Measurements from ENCODE around the gene SYT8. TPM values are rescaled to one million over a fixed set of nuclear protein-coding genes. Genes with fewer than 3 reads are reported as not detected.
"Not testable (repeated sequence)": the region's sequence is repeated elsewhere in the genome, so short reads cannot be mapped to it uniquely, and the experiment has no call there.

SYT8 gene
- total RNA-seq, 4 donors from 2014 or later: 2.0 TPM; not detected in 3

- TF ChIP-seq POLR2A (IDR thresholded peaks at IDR 0.05) (no peak), CTCF (IDR thresholded peaks at IDR 0.05) (no peak)
- H3K9me3 ChIP-seq: no peaks in the 10 kb centered on the region
- H3K27me3 ChIP-seq: no peaks in the 10 kb centered on the region
- no peak overlapping the region for H3K4me3 ChIP-seq
- no peaks in the 10 kb centered on the region for H3K4me1 ChIP-seq
- intact Hi-C loops (cut with DNase I; ENCODE audit: low total_unique reads): no loop called here
- no peaks in the 10 kb centered on the region for H3K36me3 ChIP-seq
- H3K27ac ChIP-seq: no peak overlapping the region
- DNase-seq: no peak
These were observed 29.3 kb upstream of the SYT8 start for GRCh38 chr11:1805525-1805924.

GRCh38 chr11:1807264-1807995 is 27.4 kb upstream of the SYT8 start:
- no peak for DNase-seq
- H3K27me3 ChIP-seq: no peaks in the 10 kb centered on the region
- intact Hi-C loops (cut with DNase I; ENCODE audit: low total_unique reads): no loop called here
- no peak overlapping the region for H3K27ac ChIP-seq
- no peaks in the 10 kb centered on the region for H3K4me1 ChIP-seq
- no peaks in the 10 kb centered on the region for H3K36me3 ChIP-seq
- TF ChIP-seq CTCF (IDR thresholded peaks at IDR 0.05): no peak
- TF ChIP-seq POLR2A (IDR thresholded peaks at IDR 0.05): no peak
- H3K9me3 ChIP-seq: no peaks in the 10 kb centered on the region
- H3K4me3 ChIP-seq: no peak overlapping the region

GRCh38 chr11:1810761-1811160 is 24.0 kb upstream of the SYT8 start:
- H3K4me1 ChIP-seq: no peaks in the 10 kb centered on the region
- no peak overlapping the region for H3K27ac ChIP-seq
- intact Hi-C loops (cut with DNase I; ENCODE audit: low total_unique reads): no loop called here
- DNase-seq: no peak
- no peaks in the 10 kb centered on the region for H3K9me3 ChIP-seq
- H3K36me3 ChIP-seq: no peaks in the 10 kb centered on the region
- H3K4me3 ChIP-seq: no peak overlapping the region
- TF ChIP-seq CTCF (IDR thresholded peaks at IDR 0.05): no peak
- no peak for TF ChIP-seq POLR2A (IDR thresholded peaks at IDR 0.05)
- no peaks in the 10 kb centered on the region for H3K27me3 ChIP-seq

- Histone ChIP-seq H3K27me3 (no peaks in the 10 kb centered on the region), H3K4me3 (no peak overlapping the region), H3K36me3 (no peaks in the 10 kb centered on the region), H3K27ac (no peak overlapping the region), H3K4me1 (no peaks in the 10 kb centered on the region), H3K9me3 (no peaks in the 10 kb centered on the region)
- no peak for DNase-seq
- intact Hi-C loops (cut with DNase I; ENCODE audit: low total_unique reads): no loop called here
- TF ChIP-seq POLR2A (IDR thresholded peaks at IDR 0.05): no peak
- no peak for TF ChIP-seq CTCF (IDR thresholded peaks at IDR 0.05)
These were observed 22.5 kb upstream of the SYT8 start for GRCh38 chr11:1812274-1812673.

GRCh38 chr11:1812801-1813200 is 22.0 kb upstream of the SYT8 start:
- H3K9me3 ChIP-seq: no peaks in the 10 kb centered on the region
- TF ChIP-seq CTCF (IDR thresholded peaks at IDR 0.05) (no peak), POLR2A (IDR thresholded peaks at IDR 0.05) (no peak)
- H3K4me1 ChIP-seq: no peaks in the 10 kb centered on the region
- H3K36me3 ChIP-seq: no peaks in the 10 kb centered on the region
- intact Hi-C loops (cut with DNase I; ENCODE audit: low total_unique reads): no loop called here
- no peak overlapping the region for H3K4me3 ChIP-seq
- DNase-seq: no peak
- H3K27ac ChIP-seq: no peak overlapping the region
- H3K27me3 ChIP-seq: no peaks in the 10 kb centered on the region

- H3K9me3 ChIP-seq; H3K27ac ChIP-seq; H3K27me3 ChIP-seq; H3K36me3 ChIP-seq; DNase-seq; intact Hi-C loops (cut with DNase I; ENCODE audit: low total_unique reads); H3K4me1 ChIP-seq; H3K4me3 ChIP-seq: not testable (repeated sequence)
These were observed 21.4 kb upstream of the SYT8 start for GRCh38 chr11:1813356-1813755.

All from uterus (tissue), 4 donors.